Mesenchymal stem cell (in vitro differentiated cells and primary cell): ENCODE measurements around the gene RO60.

Experiments used
- DNase-seq: peaks from one replicate; pipeline ENCODE4 v3.0.0-alpha.2; 2013
- H2AFZ ChIP-seq: one replicate; pipeline ENCODE4 v1.6.1; 2013; ENCODE audit warnings: low read depth, mild to moderate bottlenecking, control low read depth, inconsistent platforms, low read length, moderate library complexity
- H2AK5ac ChIP-seq: 2 replicates; pipeline ENCODE4 v1.6.1; 2013; ENCODE audit warnings: low read length, moderate library complexity, mild to moderate bottlenecking, inconsistent platforms; ENCODE audit not compliant: severe bottlenecking
- H2BK120ac ChIP-seq: one replicate; pipeline ENCODE4 v1.6.1; 2013; ENCODE audit warnings: low read depth, mild to moderate bottlenecking, inconsistent platforms, low read length, moderate library complexity
- H2BK12ac ChIP-seq, 2 experiments: one replicate each; pipeline ENCODE4 v1.6.1; 2013; ENCODE audit warnings: inconsistent platforms in 2 of 2, low read length in 2 of 2, mild to moderate bottlenecking in 2 of 2, moderate library complexity in 2 of 2, control low read depth in 1 of 2
- H2BK15ac ChIP-seq: one replicate; pipeline ENCODE4 v1.6.1; 2013; ENCODE audit warnings: mild to moderate bottlenecking, low read depth, inconsistent platforms; ENCODE audit not compliant: poor library complexity, severe bottlenecking
- H2BK5ac ChIP-seq: 2 replicates; pipeline ENCODE4 v1.6.1; 2013; ENCODE audit warnings: low read depth, mild to moderate bottlenecking, low read length, control low read depth, inconsistent platforms; ENCODE audit not compliant: poor library complexity, severe bottlenecking
- H3K14ac ChIP-seq, 2 experiments: one replicate each; pipeline ENCODE4 v1.6.1; 2013; ENCODE audit warnings: inconsistent platforms in 2 of 2, low read length in 2 of 2, control low read depth in 1 of 2, mild to moderate bottlenecking in 1 of 2, moderate library complexity in 1 of 2
- H3K18ac ChIP-seq, 2 experiments: one replicate each; pipeline ENCODE4 v1.6.1; 2013; ENCODE audit warnings: inconsistent platforms in 2 of 2, low read length in 2 of 2, control low read depth in 1 of 2, low read depth in 1 of 2, mild to moderate bottlenecking in 1 of 2
- H3K23ac ChIP-seq, 2 experiments: one replicate each; pipeline ENCODE4 v1.6.1; 2013; ENCODE audit warnings: inconsistent platforms in 2 of 2, low read length in 2 of 2, mild to moderate bottlenecking in 2 of 2, moderate library complexity in 2 of 2, control low read depth in 1 of 2
- H3K27ac ChIP-seq: 2 replicates; pipeline ENCODE4 v1.5.1; 2013; ENCODE audit warnings: mild to moderate bottlenecking, moderate library complexity, low read length, control low read depth, inconsistent platforms; ENCODE audit not compliant: poor library complexity, severe bottlenecking
- H3K27me3 ChIP-seq, 2 experiments: 2 replicates each; pipeline versions ENCODE4 v1.6.1 to v1.7.0; 2013; ENCODE audit warnings: low read length in 2 of 2, mild to moderate bottlenecking in 2 of 2, moderate library complexity in 2 of 2, control low read depth in 1 of 2, inconsistent platforms in 1 of 2; ENCODE audit not compliant: control insufficient read depth in 1 of 2, insufficient read depth in 1 of 2
- H3K36me3 ChIP-seq, 2 experiments: 2 replicates each; pipeline versions ENCODE4 v1.6.1 to v1.7.0; 2013; ENCODE audit warnings: low read length in 2 of 2, control low read depth in 1 of 2, inconsistent platforms in 1 of 2, low read depth in 1 of 2, mild to moderate bottlenecking in 1 of 2; ENCODE audit not compliant: insufficient read depth in 2 of 2, control insufficient read depth in 1 of 2
- H3K4ac ChIP-seq, 2 experiments: one replicate each; pipeline ENCODE4 v1.6.1; 2013; ENCODE audit warnings: inconsistent platforms in 2 of 2, low read length in 2 of 2, mild to moderate bottlenecking in 2 of 2, moderate library complexity in 2 of 2, control low read depth in 1 of 2, low read depth in 1 of 2
- H3K4me1 ChIP-seq: 2 replicates; pipeline ENCODE4 v1.6.1; 2013; ENCODE audit warnings: low read depth, low read length, control low read depth; ENCODE audit not compliant: control insufficient read depth, insufficient read depth
- H3K4me2 ChIP-seq: 2 replicates; pipeline ENCODE4 v1.6.1; 2013; ENCODE audit warnings: low read length, mild to moderate bottlenecking, inconsistent platforms; ENCODE audit not compliant: poor library complexity, severe bottlenecking
- H3K4me3 ChIP-seq, 2 experiments: 2 replicates each; pipeline versions ENCODE4 v1.5.1 to v1.7.0; 2013; ENCODE audit warnings: low read length in 2 of 2, mild to moderate bottlenecking in 2 of 2, control low read depth in 1 of 2, low read depth in 1 of 2; ENCODE audit not compliant: insufficient read depth in 1 of 2
- H3K79me1 ChIP-seq: replicated peaks from 2 replicates; pipeline ENCODE4 v1.6.1; 2013; ENCODE audit warnings: mild to moderate bottlenecking, control low read depth, low read length, inconsistent platforms; ENCODE audit not compliant: poor library complexity, severe bottlenecking
- H3K9ac ChIP-seq: 2 replicates; pipeline ENCODE4 v1.7.0; 2013; ENCODE audit warnings: mild to moderate bottlenecking, low read length, moderate library complexity
- H3K9me3 ChIP-seq: 2 replicates; pipeline ENCODE4 v1.7.0; 2013; ENCODE audit warnings: mild to moderate bottlenecking, low read length; ENCODE audit not compliant: control insufficient read depth
- H4K8ac ChIP-seq: one replicate; pipeline ENCODE4 v1.6.1; 2013; ENCODE audit warnings: inconsistent platforms, mild to moderate bottlenecking, low read length, moderate library complexity
- H4K91ac ChIP-seq: one replicate; pipeline ENCODE4 v1.6.1; 2013; ENCODE audit warnings: mild to moderate bottlenecking, low read length, inconsistent platforms
- WGBS: methylation state at CpG from one replicate; pipeline ENCODE4 v1.1.7; 2013; ENCODE audit warnings: mixed read lengths; 5-methylcytosine and 5-hydroxymethylcytosine counted together

RO60 gene

GRCh38 chr1:193077991-193078390 lies 18.6 kb downstream of the RO60 start:
- H3K4ac ChIP-seq = no peak overlapping the region
- H3K27ac ChIP-seq = no peak overlapping the region

GRCh38 chr1:193079187-193079586 lies 19.8 kb downstream of the RO60 start:
- H3K18ac ChIP-seq = no peak overlapping the region
- no peak overlapping the region for H2BK15ac ChIP-seq
- H2AK5ac ChIP-seq = no peak overlapping the region
- H2AFZ ChIP-seq = no peak overlapping the region
- WGBS = 96% methylated on average over 2 of the region's 3 CpGs
- no peak overlapping the region for H3K27ac ChIP-seq
- no peak overlapping the region for H3K4ac ChIP-seq
- peaks cover 12% of the 10 kb centered on the region for H3K9me3 ChIP-seq
- H3K79me1 ChIP-seq = peaks cover 14% of the 10 kb centered on the region
- no peaks in the 10 kb centered on the region for H3K4me1 ChIP-seq
- H4K8ac ChIP-seq = no peak overlapping the region
- H3K23ac ChIP-seq = no peak overlapping the region
- no peak overlapping the region for H3K4me3 ChIP-seq
- H3K4me2 ChIP-seq = no peak overlapping the region
- DNase-seq = no peak
- H2BK120ac ChIP-seq = no peak overlapping the region
- H2BK12ac ChIP-seq = no peak overlapping the region
- H3K36me3 ChIP-seq = peaks cover 10 to 82% of the 10 kb centered on the region in 2 experiments
- no peaks in the 10 kb centered on the region for H3K27me3 ChIP-seq
- H2BK5ac ChIP-seq = no peak overlapping the region
- no peak overlapping the region for H3K9ac ChIP-seq
- no peak overlapping the region for H4K91ac ChIP-seq
- H3K14ac ChIP-seq = no peak overlapping the region

More at GRCh38 chr1:193077991-193078390, 18.6 kb downstream of the RO60 start:
- Histone ChIP-seq H2AK5ac (no peak overlapping the region), H4K8ac (no peak overlapping the region), H3K4me1 (no peaks in the 10 kb centered on the region), H3K36me3 (peaks cover 10 to 75% of the 10 kb centered on the region in 2 experiments), H2BK15ac (no peak overlapping the region), H3K23ac (no peak overlapping the region), H2AFZ (no peak overlapping the region), H2BK12ac (no peak overlapping the region), H3K18ac (no peak overlapping the region), H3K4me2 (no peak overlapping the region), H3K9me3 (peaks cover 12% of the 10 kb centered on the region), H2BK120ac (no peak overlapping the region), H3K9ac (no peak overlapping the region), H3K14ac (no peak overlapping the region), H3K27me3 (no peaks in the 10 kb centered on the region), H3K4me3 (no peak overlapping the region), H2BK5ac (no peak overlapping the region), H4K91ac (no peak overlapping the region), H3K79me1 (peaks cover 12% of the 10 kb centered on the region)
- DNase-seq = no peak

GRCh38 chr1:193083365-193084088 lies 24.1 kb downstream of the RO60 start:
- H4K8ac ChIP-seq = no peak overlapping the region
- 92% methylated on average over 4 of the region's 6 CpGs for WGBS

DNA sequence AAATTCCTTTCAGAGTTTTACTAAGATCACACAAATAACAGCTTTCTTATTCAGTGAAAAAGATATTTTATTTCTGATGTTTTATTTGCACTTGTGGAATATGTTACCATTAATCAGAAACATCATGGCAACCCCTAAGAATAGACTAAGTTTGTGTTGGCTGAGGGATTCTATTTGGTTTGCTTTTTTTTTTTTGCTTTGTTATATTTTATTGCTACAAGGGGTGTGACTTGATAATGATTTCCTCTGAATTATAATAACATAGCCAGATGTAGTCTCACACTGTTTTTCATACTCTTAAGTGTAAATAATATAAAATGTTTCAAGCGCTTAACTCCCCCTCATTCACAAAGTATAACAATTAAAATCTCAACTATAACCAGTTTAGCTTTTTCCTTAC lies 25.9 kb downstream of the RO60 start:
- Histone ChIP-seq H2AFZ (no peak overlapping the region), H3K27ac (no peak overlapping the region), H3K4ac (no peak overlapping the region), H2BK120ac (no peak overlapping the region), H3K9ac (no peak overlapping the region), H2BK12ac (no peak overlapping the region), H4K91ac (no peak overlapping the region), H3K18ac (no peak overlapping the region), H2AK5ac (no peak overlapping the region), H3K4me1 (no peaks in the 10 kb centered on the region), H3K4me3 (no peak overlapping the region), H3K9me3 (no peaks in the 10 kb centered on the region), H3K14ac (no peak overlapping the region), H3K79me1 (peaks cover 9% of the 10 kb centered on the region), H3K36me3 (peaks cover 4 to 79% of the 10 kb centered on the region in 2 experiments), H2BK15ac (no peak overlapping the region), H3K4me2 (no peak overlapping the region), H3K27me3 (no peaks in the 10 kb centered on the region), H2BK5ac (no peak overlapping the region), H3K23ac (no peak overlapping the region), H4K8ac (no peak overlapping the region)
- no CpG with 5 or more reads among the region's 1 CpG for WGBS
- no peak for DNase-seq

More at GRCh38 chr1:193083365-193084088, 24.1 kb downstream of the RO60 start:
- no peak overlapping the region for H3K14ac ChIP-seq
- no peaks in the 10 kb centered on the region for H3K4me1 ChIP-seq
- no peak overlapping the region for H2BK5ac ChIP-seq
- no peaks in the 10 kb centered on the region for H3K27me3 ChIP-seq
- H4K91ac ChIP-seq = no peak overlapping the region
- H2BK15ac ChIP-seq = no peak overlapping the region
- DNase-seq = no peak
- peaks cover 11% of the 10 kb centered on the region for H3K79me1 ChIP-seq
- H3K9me3 ChIP-seq = no peaks in the 10 kb centered on the region
- peaks cover 8 to 85% of the 10 kb centered on the region in 2 experiments for H3K36me3 ChIP-seq
- no peak overlapping the region for H2BK12ac ChIP-seq
- H3K4me2 ChIP-seq = no peak overlapping the region
- no peak overlapping the region for H2AK5ac ChIP-seq
- H3K4me3 ChIP-seq = no peak overlapping the region
- H3K23ac ChIP-seq = no peak overlapping the region
- no peak overlapping the region for H3K4ac ChIP-seq
- H2BK120ac ChIP-seq = no peak overlapping the region
- H2AFZ ChIP-seq = no peak overlapping the region
- no peak overlapping the region for H3K27ac ChIP-seq
- no peak overlapping the region for H3K9ac ChIP-seq
- H3K18ac ChIP-seq = no peak overlapping the region
